Fibroblast of skin of right quadriceps (primary cell): Measurements from ENCODE around the gene TCF3.

Experiments used
- DNase-seq: peaks from one replicate; pipeline ENCODE4 v3.0.0-alpha.2; 2013

Gene TCF3

GRCh38 chr19:1629256-1629808, 23.1 kb downstream of the TCF3 start:
- no peak for DNase-seq

GRCh38 chr19:1627194-1627593, 25.2 kb downstream of the TCF3 start:
- DNase-seq: no peak

- no peak for DNase-seq
These were observed 25.9 kb downstream of the TCF3 start for GRCh38 chr19:1626417-1627010.

GRCh38 chr19:1624458-1624857, 28.0 kb downstream of the TCF3 start:
- DNase-seq: peak; percentile 45

GRCh38 chr19:1622541-1622940, 29.9 kb downstream of the TCF3 start:
- DNase-seq: no peak

GRCh38 chr19:1622007-1622406, 30.4 kb downstream of the TCF3 start:
- DNase-seq: no peak

- no peak for DNase-seq
These were observed 30.8 kb downstream of the TCF3 start for GRCh38 chr19:1621574-1621973.

GRCh38 chr19:1621021-1621420, 31.4 kb downstream of the TCF3 start:
- DNase-seq: no peak

GRCh38 chr19:1620502-1620901, 31.9 kb downstream of the TCF3 start:
- DNase-seq: no peak

- DNase-seq: no peak
These were observed 32.7 kb downstream of the TCF3 start for GRCh38 chr19:1619703-1620102.

- no peak for DNase-seq
These were observed 33.3 kb downstream of the TCF3 start for GRCh38 chr19:1619094-1619439.

- no peak for DNase-seq
These were observed 34.0 kb downstream of the TCF3 start for GRCh38 chr19:1618157-1619093.

- no peak for DNase-seq
These were observed 35.5 kb downstream of the TCF3 start for GRCh38 chr19:1616875-1617274.

- no peak for DNase-seq
These were observed 36.0 kb downstream of the TCF3 start for GRCh38 chr19:1616396-1616795.

- no peak for DNase-seq
These were observed 37.2 kb downstream of the TCF3 start for GRCh38 chr19:1615156-1615765.

- DNase-seq: no peak
These were observed 38.4 kb downstream of the TCF3 start for GRCh38 chr19:1613808-1614570.

- DNase-seq: no peak
These were observed 39.3 kb downstream of the TCF3 start for GRCh38 chr19:1613146-1613545.

GRCh38 chr19:1612114-1613086, 40.0 kb downstream of the TCF3 start:
- DNase-seq: no peak

GRCh38 chr19:1611353-1611752, 41.1 kb downstream of the TCF3 start:
- DNase-seq: no peak

GRCh38 chr19:1610579-1610978, 41.8 kb downstream of the TCF3 start:
- no peak for DNase-seq

GRCh38 chr19:1609680-1610474, 42.5 kb downstream of the TCF3 start:
- DNase-seq: no peak
